Liver (tissue), 9 donors: ENCODE results near the gene UBL4A. TPM values are rescaled to one million over a fixed set of nuclear protein-coding genes. Genes with fewer than 3 reads are reported as not detected.

Source experiments
- DNase-seq: peaks from one replicate; pipeline ENCODE4 v3.0.0-alpha.2; 2017; ENCODE audit warnings: low spot score
- H3K27ac ChIP-seq, 2 donors: one replicate each; pipeline ENCODE4 v1.7.0; 2013; ENCODE audit warnings: inconsistent platforms in 2 of 2, low read length in 2 of 2, control low read depth in 1 of 2, low read depth in 1 of 2, mild to moderate bottlenecking in 1 of 2
- H3K27me3 ChIP-seq, 4 donors: one replicate each; pipeline versions ENCODE4 v1.6.1 to v1.7.0; 2013; ENCODE audit warnings: low read length in 3 of 4, inconsistent platforms in 1 of 4, mild to moderate bottlenecking in 1 of 4, moderate library complexity in 1 of 4; ENCODE audit not compliant: control insufficient read depth in 4 of 4, insufficient read depth in 4 of 4
- H3K36me3 ChIP-seq, 4 donors: one replicate each; pipeline versions ENCODE4 v1.6.1 to v1.7.0; 2013; ENCODE audit warnings: low read length in 3 of 4, mild to moderate bottlenecking in 3 of 4, low read depth in 1 of 4, moderate library complexity in 1 of 4; ENCODE audit not compliant: control insufficient read depth in 4 of 4, insufficient read depth in 3 of 4
- H3K4me1 ChIP-seq, 4 donors: one replicate each; pipeline versions ENCODE4 v1.6.1 to v1.7.0; 2013; ENCODE audit warnings: low read length in 3 of 4, mild to moderate bottlenecking in 3 of 4, moderate library complexity in 1 of 4; ENCODE audit not compliant: control insufficient read depth in 4 of 4, insufficient read depth in 4 of 4
- H3K4me3 ChIP-seq, 3 donors: one replicate each; pipeline versions ENCODE4 v1.6.1 to v1.7.0; 2013; ENCODE audit warnings: low read length in 3 of 3, control low read depth in 1 of 3, low read depth in 1 of 3, mild to moderate bottlenecking in 1 of 3
- H3K9ac ChIP-seq, 2 donors: one replicate each; pipeline ENCODE4 v1.7.0; 2013; ENCODE audit warnings: low read length in 2 of 2, mild to moderate bottlenecking in 2 of 2, moderate library complexity in 2 of 2, control low read depth in 1 of 2, low read depth in 1 of 2
- H3K9me3 ChIP-seq, 4 donors: one replicate each; pipeline versions ENCODE4 v1.6.1 to v1.7.0; 2013; ENCODE audit warnings: low read length in 3 of 4; ENCODE audit not compliant: control insufficient read depth in 4 of 4
- EGR1 ChIP-seq, 2 donors: IDR thresholded peaks; 2 replicates each; pipeline ENCODE4 v1.6.1; 2016 to 2018; ENCODE audit warnings: antibody characterized with exemption in 2 of 2, low read depth in 2 of 2
- FOXA1 ChIP-seq: IDR thresholded peaks from 2 replicates; pipeline ENCODE4 v1.6.1; 2016; ENCODE audit warnings: antibody characterized with exemption
- FOXA2 ChIP-seq: IDR thresholded peaks from 2 replicates; pipeline ENCODE4 v1.6.1; 2016; ENCODE audit warnings: antibody characterized with exemption
- GABPA ChIP-seq, 2 donors: IDR thresholded peaks in 1 of 2; conservative IDR thresholded peaks in 1 of 2; 2 replicates each; pipeline ENCODE4 v1.6.1; 2016; ENCODE audit warnings: antibody characterized with exemption in 2 of 2, mild to moderate bottlenecking in 1 of 2, moderate library complexity in 1 of 2
- HNF4A ChIP-seq, 2 donors: conservative IDR thresholded peaks; 2 replicates each; pipeline ENCODE4 v1.6.1; 2016; ENCODE audit warnings: antibody characterized with exemption in 2 of 2, mild to moderate bottlenecking in 2 of 2
- HNF4G ChIP-seq: IDR thresholded peaks from 2 replicates; pipeline ENCODE4 v1.6.1; 2016; ENCODE audit warnings: antibody characterized with exemption
- JUND ChIP-seq, 2 donors: IDR thresholded peaks; 2 replicates each; pipeline ENCODE4 v1.6.1; 2016; ENCODE audit warnings: antibody characterized with exemption in 2 of 2
- NR2F2 ChIP-seq: IDR thresholded peaks from 2 replicates; pipeline ENCODE4 v1.6.1; 2016; ENCODE audit warnings: antibody characterized with exemption
- RAD21 ChIP-seq, 2 donors: IDR thresholded peaks; 2 replicates each; pipeline ENCODE4 v1.6.1; 2016; ENCODE audit warnings: antibody characterized with exemption in 2 of 2, mild to moderate bottlenecking in 2 of 2
- RXRA ChIP-seq, 2 donors: IDR thresholded peaks; 2 replicates each; pipeline ENCODE4 v1.6.1; 2017 to 2018; ENCODE audit warnings: antibody characterized with exemption in 2 of 2, mild to moderate bottlenecking in 1 of 2
- SP1 ChIP-seq: IDR thresholded peaks from 2 replicates; pipeline ENCODE4 v1.6.1; 2018; ENCODE audit warnings: antibody characterized with exemption, mild to moderate bottlenecking
- TAF1 ChIP-seq: conservative IDR thresholded peaks from 2 replicates; pipeline ENCODE4 v1.6.1; 2016; ENCODE audit warnings: antibody characterized with exemption, mild to moderate bottlenecking
- YY1 ChIP-seq: IDR thresholded peaks from 2 replicates; pipeline ENCODE4 v1.6.1; 2016; ENCODE audit warnings: antibody characterized with exemption, mild to moderate bottlenecking
- WGBS: extraction: QIAGEN DNeasy Blood & Tissue Kit; methylation state at CpG from one replicate; pipeline ENCODE4 v1.1.7; 2013; 5-methylcytosine and 5-hydroxymethylcytosine counted together
- polyA plus RNA-seq, 2 donors: library from polyadenylated mRNA; stranded (reverse) in 1 of 2; unstranded in 1 of 2; fragments of 200-250 nt in 1 of 2; fragments of >200 nt in 1 of 2; fragmentation: Nextera tagmentation in 1 of 2; extraction: Ambion mirVana in 1 of 2; gene quantifications; one replicate each; pipeline versions ENCODE4 v1.2.1 to v1.2.3, GENCODE V29; 2013 to 2015
- total RNA-seq, 2 donors: library from RNA; depleted of rRNA; stranded (reverse); fragments of >200 nt; gene quantifications; one replicate each; pipeline ENCODE4 v1.2.3, GENCODE V29; 2014
- TF ChIP-seq, protein P1 (sequence below): IDR thresholded peaks from 2 replicates; pipeline ENCODE4 v1.6.1; 2016; ENCODE audit warnings: antibody characterized with exemption, mild to moderate bottlenecking
- TF ChIP-seq, protein P2 (sequence below): IDR thresholded peaks from 2 replicates; pipeline ENCODE4 v1.6.1; 2016; ENCODE audit warnings: antibody characterized with exemption
- TF ChIP-seq, protein P3 (sequence below): IDR thresholded peaks from 2 replicates; pipeline ENCODE4 v1.6.1; 2016; ENCODE audit warnings: antibody characterized with exemption
- TF ChIP-seq, protein P4 (sequence below): fragments of 150-350 bp; IDR thresholded peaks from 2 replicates; pipeline ENCODE4 v1.5.1; 2017; ENCODE audit warnings: improper control_type of control experiment, low read depth, low read length; ENCODE audit not compliant: missing input control
- TF ChIP-seq, protein P5 (sequence below): IDR thresholded peaks from 2 replicates; pipeline ENCODE4 v1.6.1; 2016; ENCODE audit warnings: antibody characterized with exemption
- donor health status: healthy.
- donor health status: healthy.
- donor health status: healthy.
- donor health status: healthy.
- donor health status: healthy.

UBL4A gene
- total and polyA plus RNA-seq, 4 donors, result 13.9 to 22.2 (median 20.8) TPM

DNA sequence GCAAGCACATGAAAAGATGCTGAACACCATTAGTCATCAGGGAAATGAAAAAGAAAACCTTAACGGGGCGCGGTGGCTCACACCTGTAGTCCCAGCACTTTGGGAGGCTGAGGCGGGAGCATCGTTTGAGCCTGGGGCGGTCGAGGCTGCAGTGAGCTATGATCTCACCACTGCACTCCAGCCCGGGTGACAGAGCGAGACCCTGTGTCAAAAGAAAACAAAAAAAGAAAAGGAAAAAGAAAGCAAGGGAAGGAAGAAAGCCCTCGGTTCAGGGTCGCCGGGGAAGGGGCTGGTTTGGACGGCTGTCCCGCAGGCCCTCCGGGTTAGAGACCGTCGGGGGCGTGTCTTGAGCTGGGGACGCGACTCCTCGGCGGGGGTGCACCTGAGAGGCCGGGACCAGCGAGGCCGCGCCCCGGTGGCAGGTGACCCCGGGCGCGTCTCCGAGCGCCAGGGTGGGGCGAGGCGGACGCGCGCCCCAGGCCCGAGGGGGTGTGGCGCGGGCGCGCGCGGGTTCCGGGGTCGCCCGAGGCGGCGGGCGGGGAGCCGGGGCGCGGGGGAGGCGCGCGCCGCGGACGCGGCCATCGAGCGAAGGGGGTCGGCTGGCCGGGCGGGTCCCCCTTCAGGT is 28.8 kb downstream of the UBL4A start (continued):
- TF ChIP-seq, protein P1, sequence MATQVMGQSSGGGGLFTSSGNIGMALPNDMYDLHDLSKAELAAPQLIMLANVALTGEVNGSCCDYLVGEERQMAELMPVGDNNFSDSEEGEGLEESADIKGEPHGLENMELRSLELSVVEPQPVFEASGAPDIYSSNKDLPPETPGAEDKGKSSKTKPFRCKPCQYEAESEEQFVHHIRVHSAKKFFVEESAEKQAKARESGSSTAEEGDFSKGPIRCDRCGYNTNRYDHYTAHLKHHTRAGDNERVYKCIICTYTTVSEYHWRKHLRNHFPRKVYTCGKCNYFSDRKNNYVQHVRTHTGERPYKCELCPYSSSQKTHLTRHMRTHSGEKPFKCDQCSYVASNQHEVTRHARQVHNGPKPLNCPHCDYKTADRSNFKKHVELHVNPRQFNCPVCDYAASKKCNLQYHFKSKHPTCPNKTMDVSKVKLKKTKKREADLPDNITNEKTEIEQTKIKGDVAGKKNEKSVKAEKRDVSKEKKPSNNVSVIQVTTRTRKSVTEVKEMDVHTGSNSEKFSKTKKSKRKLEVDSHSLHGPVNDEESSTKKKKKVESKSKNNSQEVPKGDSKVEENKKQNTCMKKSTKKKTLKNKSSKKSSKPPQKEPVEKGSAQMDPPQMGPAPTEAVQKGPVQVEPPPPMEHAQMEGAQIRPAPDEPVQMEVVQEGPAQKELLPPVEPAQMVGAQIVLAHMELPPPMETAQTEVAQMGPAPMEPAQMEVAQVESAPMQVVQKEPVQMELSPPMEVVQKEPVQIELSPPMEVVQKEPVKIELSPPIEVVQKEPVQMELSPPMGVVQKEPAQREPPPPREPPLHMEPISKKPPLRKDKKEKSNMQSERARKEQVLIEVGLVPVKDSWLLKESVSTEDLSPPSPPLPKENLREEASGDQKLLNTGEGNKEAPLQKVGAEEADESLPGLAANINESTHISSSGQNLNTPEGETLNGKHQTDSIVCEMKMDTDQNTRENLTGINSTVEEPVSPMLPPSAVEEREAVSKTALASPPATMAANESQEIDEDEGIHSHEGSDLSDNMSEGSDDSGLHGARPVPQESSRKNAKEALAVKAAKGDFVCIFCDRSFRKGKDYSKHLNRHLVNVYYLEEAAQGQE, result no peak
- no peak for TF ChIP-seq FOXA2
- no peak for TF ChIP-seq NR2F2
- TF ChIP-seq, protein P2, sequence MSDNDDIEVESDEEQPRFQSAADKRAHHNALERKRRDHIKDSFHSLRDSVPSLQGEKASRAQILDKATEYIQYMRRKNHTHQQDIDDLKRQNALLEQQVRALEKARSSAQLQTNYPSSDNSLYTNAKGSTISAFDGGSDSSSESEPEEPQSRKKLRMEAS, result no peak
- TF ChIP-seq RAD21 (IDR thresholded peaks at IDR 0.05), result no peak
- no peak for TF ChIP-seq JUND (IDR thresholded peaks at IDR 0.05)
- TF ChIP-seq, protein P3, sequence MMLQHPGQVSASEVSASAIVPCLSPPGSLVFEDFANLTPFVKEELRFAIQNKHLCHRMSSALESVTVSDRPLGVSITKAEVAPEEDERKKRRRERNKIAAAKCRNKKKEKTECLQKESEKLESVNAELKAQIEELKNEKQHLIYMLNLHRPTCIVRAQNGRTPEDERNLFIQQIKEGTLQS, result no peak
- no peak for TF ChIP-seq EGR1 (IDR thresholded peaks at IDR 0.05; ENCODE audit: low read depth in 2 of 2)

DNA sequence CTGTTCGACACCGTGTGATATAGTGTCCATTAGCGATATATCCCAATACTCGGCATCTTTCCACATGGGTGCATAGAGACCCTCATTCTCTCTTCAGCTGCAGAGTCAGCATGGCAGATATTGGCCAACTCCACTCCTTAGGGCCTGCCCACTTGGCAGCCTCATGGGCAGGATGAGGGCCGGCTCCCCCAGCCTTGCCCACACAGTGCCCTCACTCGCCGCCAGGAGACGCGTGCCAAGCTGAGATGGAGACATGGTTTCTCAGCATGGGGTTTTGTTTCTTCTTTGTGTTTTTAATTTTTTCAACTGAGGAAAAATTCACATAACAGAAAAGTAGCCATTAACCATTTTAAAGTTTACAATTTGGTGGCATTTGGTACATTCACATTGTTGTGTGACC is 33.6 kb downstream of the UBL4A start:
- H3K36me3 ChIP-seq, result peaks cover 0 to 24% (median 8%) of the 10 kb centered on the region in 4 donors
- no peaks in the 10 kb centered on the region for H3K27me3 ChIP-seq
- no peak overlapping the region for H3K27ac ChIP-seq
- DNase-seq, result no peak
- 97% methylated on average over 9 of the region's 9 CpGs for WGBS
- no peak overlapping the region for H3K4me3 ChIP-seq
- H3K9me3 ChIP-seq, result no peaks in the 10 kb centered on the region
- H3K4me1 ChIP-seq, result peaks cover 0 to 5% (median 0%) of the 10 kb centered on the region in 4 donors
- TF ChIP-seq, protein P4, sequence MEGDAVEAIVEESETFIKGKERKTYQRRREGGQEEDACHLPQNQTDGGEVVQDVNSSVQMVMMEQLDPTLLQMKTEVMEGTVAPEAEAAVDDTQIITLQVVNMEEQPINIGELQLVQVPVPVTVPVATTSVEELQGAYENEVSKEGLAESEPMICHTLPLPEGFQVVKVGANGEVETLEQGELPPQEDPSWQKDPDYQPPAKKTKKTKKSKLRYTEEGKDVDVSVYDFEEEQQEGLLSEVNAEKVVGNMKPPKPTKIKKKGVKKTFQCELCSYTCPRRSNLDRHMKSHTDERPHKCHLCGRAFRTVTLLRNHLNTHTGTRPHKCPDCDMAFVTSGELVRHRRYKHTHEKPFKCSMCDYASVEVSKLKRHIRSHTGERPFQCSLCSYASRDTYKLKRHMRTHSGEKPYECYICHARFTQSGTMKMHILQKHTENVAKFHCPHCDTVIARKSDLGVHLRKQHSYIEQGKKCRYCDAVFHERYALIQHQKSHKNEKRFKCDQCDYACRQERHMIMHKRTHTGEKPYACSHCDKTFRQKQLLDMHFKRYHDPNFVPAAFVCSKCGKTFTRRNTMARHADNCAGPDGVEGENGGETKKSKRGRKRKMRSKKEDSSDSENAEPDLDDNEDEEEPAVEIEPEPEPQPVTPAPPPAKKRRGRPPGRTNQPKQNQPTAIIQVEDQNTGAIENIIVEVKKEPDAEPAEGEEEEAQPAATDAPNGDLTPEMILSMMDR, result no peak
- TF ChIP-seq GABPA (IDR thresholded peaks at IDR 0.05 in 1 of 2, conservative IDR thresholded peaks at IDR 0.05 in 1 of 2) (no peak), SP1 (no peak), HNF4A (conservative IDR thresholded peaks at IDR 0.05) (no peak), TAF1 (no peak), RXRA (IDR thresholded peaks at IDR 0.05) (no peak), JUND (IDR thresholded peaks at IDR 0.05) (no peak), FOXA1 (no peak), EGR1 (IDR thresholded peaks at IDR 0.05; ENCODE audit: low read depth in 2 of 2) (no peak), HNF4G (no peak), YY1 (no peak), NR2F2 (no peak), FOXA2 (no peak), RAD21 (IDR thresholded peaks at IDR 0.05) (no peak)
- TF ChIP-seq, protein P5, sequence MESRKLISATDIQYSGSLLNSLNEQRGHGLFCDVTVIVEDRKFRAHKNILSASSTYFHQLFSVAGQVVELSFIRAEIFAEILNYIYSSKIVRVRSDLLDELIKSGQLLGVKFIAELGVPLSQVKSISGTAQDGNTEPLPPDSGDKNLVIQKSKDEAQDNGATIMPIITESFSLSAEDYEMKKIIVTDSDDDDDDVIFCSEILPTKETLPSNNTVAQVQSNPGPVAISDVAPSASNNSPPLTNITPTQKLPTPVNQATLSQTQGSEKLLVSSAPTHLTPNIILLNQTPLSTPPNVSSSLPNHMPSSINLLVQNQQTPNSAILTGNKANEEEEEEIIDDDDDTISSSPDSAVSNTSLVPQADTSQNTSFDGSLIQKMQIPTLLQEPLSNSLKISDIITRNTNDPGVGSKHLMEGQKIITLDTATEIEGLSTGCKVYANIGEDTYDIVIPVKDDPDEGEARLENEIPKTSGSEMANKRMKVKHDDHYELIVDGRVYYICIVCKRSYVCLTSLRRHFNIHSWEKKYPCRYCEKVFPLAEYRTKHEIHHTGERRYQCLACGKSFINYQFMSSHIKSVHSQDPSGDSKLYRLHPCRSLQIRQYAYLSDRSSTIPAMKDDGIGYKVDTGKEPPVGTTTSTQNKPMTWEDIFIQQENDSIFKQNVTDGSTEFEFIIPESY, result no peak
- TF ChIP-seq, protein P1, result no peak
- TF ChIP-seq, protein P2, result no peak
- TF ChIP-seq, protein P3, result no peak
- no peak overlapping the region for H3K9ac ChIP-seq
